Putamen (tissue), 1 donor: ENCODE data around the gene ADCY5.

Experiments used
- DNase-seq: peaks from one replicate; pipeline ENCODE4 v3.0.0-alpha.2; 2016; ENCODE audit warnings: low spot score

ADCY5 gene

DNA sequence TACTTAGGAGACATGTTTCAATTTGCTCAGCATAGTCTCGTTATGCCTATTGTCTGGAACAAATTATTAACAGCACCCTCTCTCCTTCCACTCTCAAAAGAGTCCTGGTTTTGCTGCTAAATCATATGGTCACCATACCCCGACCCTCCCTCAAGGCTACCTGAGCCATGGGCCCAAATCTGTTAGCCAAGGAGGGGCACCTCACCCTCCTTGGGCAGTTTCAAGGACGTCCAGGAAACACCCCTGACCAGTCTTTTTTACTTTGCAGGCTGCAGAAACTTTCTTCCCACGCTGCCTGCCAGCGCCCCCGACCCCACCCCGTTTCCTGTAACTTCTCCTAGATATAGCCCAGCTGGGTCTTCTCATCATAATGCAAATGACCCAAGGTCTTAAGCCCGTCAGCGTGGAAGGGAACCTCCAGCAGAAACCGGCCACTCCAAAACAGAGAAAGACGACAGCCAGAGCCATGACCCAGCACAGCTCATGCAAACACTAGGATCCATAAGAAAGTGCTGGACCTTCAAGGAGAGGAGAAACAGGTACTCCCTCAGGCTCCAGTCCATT is 62.3 kb downstream of the ADCY5 start:
- DNase-seq, result no peak

GRCh38 chr3:123385981-123386380 is 62.9 kb downstream of the ADCY5 start:
- no peak for DNase-seq

DNA sequence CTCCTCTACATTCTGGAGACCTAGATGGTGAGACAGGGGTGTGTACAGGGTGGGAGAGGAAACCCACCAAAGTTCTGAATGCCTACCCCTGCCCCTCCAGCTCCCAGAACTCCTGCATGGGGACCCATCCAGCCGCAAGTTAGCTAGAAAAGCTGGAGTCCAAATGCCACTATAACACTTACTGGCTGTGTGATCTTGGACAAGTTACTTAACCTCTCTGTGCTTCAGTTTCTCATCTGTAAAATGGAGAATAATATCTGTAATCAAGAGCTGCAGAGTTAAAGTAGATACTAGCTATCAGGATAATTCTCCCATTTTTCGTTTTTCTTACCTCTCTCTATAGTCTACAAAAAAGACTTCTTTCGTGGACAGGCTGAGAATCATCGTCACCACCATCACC is 63.4 kb downstream of the ADCY5 start:
- no peak for DNase-seq

DNA sequence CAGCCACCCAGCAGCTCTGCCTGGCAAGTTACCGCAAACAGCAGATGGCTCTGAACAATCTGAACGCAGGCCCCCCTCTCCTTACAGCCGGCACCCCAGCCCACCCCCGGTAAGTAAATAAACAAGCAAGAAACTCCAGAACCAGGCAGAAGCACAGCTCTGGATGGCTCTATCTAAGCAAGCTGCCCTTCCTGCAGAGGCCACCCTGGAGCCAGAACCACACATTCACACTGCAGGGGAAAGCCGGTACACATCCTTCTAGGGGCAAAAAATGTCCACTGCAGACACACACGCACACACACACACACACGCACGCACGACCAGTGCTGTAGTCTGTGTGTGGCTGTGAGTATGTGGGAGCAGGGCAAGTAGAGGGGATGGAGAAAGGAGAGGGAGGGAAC is 63.9 kb downstream of the ADCY5 start:
- no peak for DNase-seq

- no peak for DNase-seq
Measured at GRCh38 chr3:123384256-123384655, 64.6 kb downstream of the ADCY5 start.

DNA sequence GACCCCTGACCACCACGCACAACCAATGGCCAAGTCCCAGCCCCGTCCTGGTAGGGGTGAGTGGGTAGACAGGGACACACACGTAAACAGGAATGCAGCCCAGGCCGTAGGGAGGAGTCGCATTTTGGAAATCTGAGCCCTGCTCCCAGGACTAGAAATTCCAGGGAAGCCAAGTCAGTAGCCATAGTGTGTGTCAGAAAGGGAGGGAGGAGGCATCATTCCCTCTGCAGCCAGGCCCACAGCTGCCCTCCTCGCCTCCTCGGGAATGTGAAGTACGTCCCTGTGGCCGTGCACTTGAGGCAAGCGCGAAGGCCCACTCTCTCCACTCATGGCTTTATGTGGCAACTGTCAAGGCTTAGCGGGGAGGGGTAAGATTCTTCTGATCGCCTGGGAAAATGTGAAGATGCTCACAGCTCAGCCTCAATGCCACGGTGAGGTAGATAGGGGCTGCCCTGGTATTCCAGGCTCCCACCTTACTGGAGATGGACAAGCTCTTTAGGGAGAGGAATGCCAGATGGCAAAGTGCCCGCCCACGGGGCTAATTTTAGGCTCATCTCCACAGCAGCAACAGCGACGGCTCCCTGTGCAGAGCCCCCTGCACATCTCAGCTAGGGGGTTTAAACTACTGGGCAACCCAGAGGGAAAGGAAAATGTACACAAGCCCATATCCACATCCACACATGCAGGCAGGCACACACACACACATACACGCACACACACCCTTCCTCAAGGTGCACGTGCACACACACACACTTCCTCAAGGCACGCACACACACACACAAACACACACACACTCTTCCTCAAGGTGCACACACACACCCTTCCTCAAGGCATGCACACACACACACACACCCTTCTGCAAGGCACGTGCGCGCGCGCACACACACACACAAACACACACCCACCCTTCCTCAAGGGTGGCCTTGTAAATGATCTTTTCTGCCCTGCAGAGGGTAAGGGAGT is 65.5 kb downstream of the ADCY5 start:
- no peak for DNase-seq

DNA sequence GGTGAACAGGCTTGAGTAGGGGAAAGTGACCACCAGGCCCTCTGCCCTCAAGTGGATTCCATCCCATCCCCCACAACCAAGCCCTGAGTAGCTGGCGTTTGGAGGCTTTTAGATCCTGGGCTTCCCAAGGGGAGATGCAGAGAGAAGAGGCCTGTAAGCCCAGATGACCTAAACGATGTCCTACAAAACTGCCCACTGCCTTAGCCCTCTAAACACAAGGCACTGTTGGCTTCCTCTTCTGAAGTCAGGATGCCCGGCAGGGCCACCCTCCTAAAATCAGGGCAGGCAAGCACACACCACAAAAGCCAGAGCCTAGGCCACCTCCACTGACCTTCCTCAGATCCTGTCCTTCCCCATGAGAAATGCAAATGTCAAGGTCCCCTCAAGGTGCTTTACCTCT is 68.6 kb downstream of the ADCY5 start:
- no peak for DNase-seq

- peak; percentile 78 for DNase-seq
Measured at GRCh38 chr3:123379041-123379830, 69.7 kb downstream of the ADCY5 start.

- DNase-seq, result no peak
Measured at GRCh38 chr3:123378409-123378915, 70.4 kb downstream of the ADCY5 start.

GRCh38 chr3:123377243-123377740 is 71.6 kb downstream of the ADCY5 start:
- DNase-seq, result no peak

DNA sequence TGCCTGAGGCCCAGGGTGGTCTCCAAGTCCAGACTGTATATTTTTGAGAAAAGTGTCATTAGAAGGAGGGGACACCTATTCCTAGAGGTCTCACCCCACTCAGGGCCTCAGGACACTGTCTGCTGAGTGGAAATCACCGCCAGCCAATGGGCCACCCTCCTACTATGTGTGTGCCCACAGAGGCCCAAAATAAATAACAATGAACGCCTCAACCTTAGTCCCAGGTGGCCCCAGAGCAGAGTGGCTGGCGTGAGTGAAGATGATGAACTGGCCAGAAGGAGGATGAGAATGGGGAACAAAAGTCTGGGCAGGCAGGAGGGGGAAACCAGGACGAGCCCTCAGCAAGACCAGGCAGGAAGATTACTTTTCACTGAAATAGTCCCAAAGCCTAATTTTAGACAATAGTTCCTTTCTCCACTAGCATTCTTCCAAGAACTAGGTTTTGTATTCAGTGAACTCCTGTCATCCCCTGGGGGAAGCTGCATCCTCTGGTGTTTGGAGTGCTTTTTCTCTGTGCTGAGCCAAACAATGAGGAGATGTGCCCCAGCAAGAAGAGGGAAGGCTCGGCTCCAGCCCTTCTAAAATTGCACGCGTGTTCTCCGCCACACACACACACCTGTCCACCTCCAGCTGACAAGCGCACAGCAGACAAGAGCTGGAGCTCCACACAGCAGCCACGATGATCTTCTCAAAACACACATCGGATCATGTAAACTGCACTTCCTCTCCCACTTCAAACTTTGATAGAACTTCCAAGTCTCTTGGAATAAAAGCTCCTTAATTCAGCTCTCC is 72.2 kb downstream of the ADCY5 start:
- DNase-seq, result no peak

DNA sequence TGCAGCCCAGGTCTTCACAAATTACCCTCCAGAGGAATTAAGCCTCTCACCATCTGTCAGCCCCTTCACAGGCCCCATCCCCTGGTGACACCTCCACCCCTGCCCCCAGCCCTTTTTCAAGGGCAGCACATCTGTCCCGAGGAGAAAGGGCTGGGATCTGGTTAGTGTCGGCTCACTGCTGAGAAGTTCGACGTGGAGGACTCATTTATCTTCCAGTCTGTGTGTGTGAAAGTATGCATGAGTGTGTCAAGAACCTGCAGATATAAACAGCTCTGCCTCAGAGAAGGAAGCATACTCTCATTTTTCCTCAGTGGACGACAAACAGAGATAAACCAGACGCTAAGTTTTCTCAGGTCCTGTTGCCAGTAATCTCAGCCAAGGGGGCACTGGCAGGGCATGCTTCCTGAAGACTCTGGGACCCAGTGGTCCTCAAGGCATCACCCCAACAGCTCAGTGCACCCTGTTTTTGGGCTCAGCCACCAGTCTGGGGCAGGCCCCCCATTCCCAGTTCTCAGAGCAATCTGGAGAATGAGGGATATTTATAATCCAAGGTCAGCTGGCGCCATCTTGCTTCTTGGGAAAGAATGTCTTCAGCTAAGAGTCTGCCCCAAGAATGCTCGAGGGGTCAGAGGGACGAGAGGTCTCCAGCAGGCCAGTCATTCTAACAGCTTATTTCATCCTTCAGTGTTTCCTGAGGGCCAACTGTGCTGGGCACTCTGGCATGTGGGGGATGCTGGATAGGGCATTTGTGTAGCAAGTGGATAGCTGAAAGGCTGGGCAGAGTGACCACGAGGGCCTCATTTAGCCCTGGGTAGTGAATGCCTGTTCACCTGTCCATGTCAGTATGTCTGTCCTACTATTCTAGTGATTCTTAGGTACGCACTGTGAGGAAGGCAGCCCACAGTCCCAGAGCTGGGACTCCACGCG is 73.6 kb downstream of the ADCY5 start:
- no peak for DNase-seq

GRCh38 chr3:123374016-123374415 is 74.9 kb downstream of the ADCY5 start:
- no peak for DNase-seq

- no peak for DNase-seq
Measured at GRCh38 chr3:123373474-123373987, 75.4 kb downstream of the ADCY5 start.

DNA sequence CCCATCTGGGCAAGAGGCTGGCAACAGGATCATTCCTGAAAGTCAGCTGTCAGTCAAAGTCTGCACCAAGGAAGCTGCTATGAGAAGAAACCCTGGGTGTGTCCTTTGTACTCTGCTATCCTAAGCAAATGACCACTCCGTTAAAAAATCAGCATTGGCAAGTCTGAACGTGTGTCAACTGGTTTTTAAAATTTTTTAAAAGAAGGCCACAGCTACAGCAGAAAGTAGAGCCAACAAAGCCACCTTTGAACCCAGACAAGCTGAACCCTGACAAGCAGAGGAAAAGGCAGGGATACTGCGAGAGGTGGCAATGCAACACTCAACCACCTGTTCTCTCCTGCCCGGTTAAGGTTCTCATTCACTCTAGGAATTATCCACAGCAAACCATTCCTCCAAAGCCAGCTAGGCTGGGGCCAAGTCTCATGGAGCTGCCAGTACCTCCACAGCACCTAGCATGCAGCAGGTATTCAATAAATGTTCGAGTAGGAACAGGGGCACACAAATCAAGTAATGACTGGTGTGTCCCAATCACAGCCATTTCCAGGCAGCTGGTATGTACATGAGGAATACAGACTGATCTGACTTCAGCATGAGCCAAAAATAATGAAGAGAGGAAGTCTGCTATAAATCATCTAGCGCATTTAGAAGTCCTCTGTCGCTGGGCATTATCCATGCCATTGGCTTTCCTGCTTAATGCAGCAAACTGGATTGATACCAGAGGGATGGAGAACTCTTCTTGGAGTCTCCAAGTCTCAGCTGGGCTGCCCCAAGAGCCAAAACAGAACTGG is 76.0 kb downstream of the ADCY5 start:
- DNase-seq, result no peak

DNA sequence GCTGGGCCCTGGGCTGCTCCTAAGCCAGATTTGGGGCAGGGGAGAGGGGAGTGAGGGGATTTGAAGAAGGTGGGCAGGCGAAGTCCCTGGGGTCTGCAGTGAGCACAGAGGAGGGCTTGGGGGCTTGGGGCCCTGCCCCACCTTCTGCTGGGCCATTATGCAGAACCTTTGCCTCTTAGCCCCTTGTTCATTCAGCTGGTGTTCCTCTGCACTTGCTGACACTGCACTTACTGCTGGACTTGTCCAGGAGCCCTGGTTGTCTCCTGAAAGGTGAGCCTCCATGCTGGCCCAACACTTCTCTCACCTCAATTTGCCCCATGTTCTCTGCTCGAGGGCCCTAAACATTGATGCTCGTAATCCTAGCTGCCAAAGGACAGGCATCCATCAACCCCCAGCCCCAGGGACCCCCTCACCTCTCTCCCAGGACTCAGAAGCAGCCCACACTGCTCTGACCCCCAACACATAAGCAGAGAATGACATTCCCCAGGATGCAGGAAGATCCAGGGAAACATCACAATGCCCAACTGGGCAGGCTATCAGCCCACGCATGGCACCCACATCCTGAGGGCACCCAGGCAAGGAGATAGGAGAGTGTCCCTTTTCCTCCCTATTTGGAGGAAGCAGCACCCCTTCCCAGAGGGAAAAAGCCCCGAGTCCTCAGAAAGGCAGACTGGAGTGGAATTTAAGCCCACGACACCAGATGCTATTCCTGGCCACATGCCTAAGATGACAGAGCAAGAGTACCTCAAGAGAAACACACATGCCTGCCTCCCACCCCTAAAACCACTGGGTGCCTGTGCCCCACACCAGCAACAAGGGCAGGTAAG is 76.8 kb downstream of the ADCY5 start:
- DNase-seq, result no peak

DNA sequence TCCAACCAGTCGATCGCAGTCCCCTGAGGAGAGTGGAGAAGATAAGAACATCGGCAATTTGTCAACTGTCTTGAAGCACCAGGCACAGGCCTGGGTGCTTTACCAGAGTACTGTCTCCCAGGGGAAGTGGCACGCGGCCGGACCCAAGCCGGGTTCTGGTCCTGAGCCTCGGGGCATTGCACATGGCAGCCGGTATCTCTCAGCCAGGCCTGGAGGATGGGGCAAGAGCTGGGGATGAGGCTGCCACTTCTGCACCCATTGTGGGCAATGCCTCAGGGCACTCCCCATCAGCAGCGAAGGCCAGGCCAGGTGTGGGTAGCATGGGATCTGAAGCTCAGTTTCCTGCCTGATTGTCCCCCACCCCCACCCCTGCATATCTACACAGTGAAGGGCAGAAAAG is 77.5 kb downstream of the ADCY5 start:
- no peak for DNase-seq

GRCh38 chr3:123370819-123371218 is 78.1 kb downstream of the ADCY5 start:
- no peak for DNase-seq
